Progenitor cell of endocrine pancreas (in vitro differentiated cells): ENCODE measurements around the gene RBP5. TPM values are rescaled to one million over a fixed set of nuclear protein-coding genes. Genes with fewer than 3 reads are reported as not detected.

Experiments used
- DNase-seq: peaks from one replicate; pipeline ENCODE4 v3.0.0; 2021; ENCODE audit warnings: low spot score; ENCODE audit not compliant: unreplicated experiment
- H3K27ac Mint-ChIP-seq: 2 replicates; pipeline ENCODE4 v1.8.0; 2021; ENCODE audit warnings: mild to moderate bottlenecking, moderate library complexity, mixed read lengths
- H3K27me3 Mint-ChIP-seq: 2 replicates; pipeline ENCODE4 v1.8.0; 2021; ENCODE audit warnings: mixed read lengths
- H3K36me3 Mint-ChIP-seq: 2 replicates; pipeline ENCODE4 v1.8.0; 2022; ENCODE audit warnings: mixed read lengths; ENCODE audit not compliant: insufficient read depth
- H3K4me1 Mint-ChIP-seq: 2 replicates; pipeline ENCODE4 v1.8.0; 2021; ENCODE audit warnings: low read depth, mixed read lengths
- H3K4me3 Mint-ChIP-seq: 2 replicates; pipeline ENCODE4 v1.8.0; 2021; ENCODE audit warnings: low read depth, mild to moderate bottlenecking, moderate library complexity, mixed read lengths
- H3K9me3 Mint-ChIP-seq: 2 replicates; pipeline ENCODE4 v1.8.0; 2021; ENCODE audit warnings: low read depth, mixed read lengths
- CTCF ChIP-seq: fragments of 200-600 bp; sonication (generic); IDR thresholded peaks from one replicate; pipeline ENCODE4 v1.5.0; 2021; ENCODE audit warnings: antibody characterized with exemption, mild to moderate bottlenecking; ENCODE audit not compliant: unreplicated experiment
- total RNA-seq: library from RNA; stranded (reverse); gene quantifications from 2 replicates; pipeline ENCODE4 v1.2.1, GENCODE V29; 2021

RBP5 gene
- total RNA-seq, 1 donor from 2014 or later, result 5.8 TPM

- no peaks in the 10 kb centered on the region for H3K4me1 Mint-ChIP-seq
- peaks cover 3% of the 10 kb centered on the region for H3K36me3 Mint-ChIP-seq
- H3K27ac Mint-ChIP-seq, result no peak overlapping the region
- H3K27me3 Mint-ChIP-seq, result no peaks in the 10 kb centered on the region
- H3K9me3 Mint-ChIP-seq, result peaks cover 61% of the 10 kb centered on the region
- TF ChIP-seq CTCF, result no peak
- no peak overlapping the region for H3K4me3 Mint-ChIP-seq
- DNase-seq, result no peak
These were observed 41.3 kb upstream of the RBP5 start for GRCh38 chr12:7169951-7170350.

GRCh38 chr12:7162691-7163114, 34.0 kb upstream of the RBP5 start:
- DNase-seq, result peak; percentile 57
- Mint-ChIP-seq H3K9me3 (peaks cover 23% of the 10 kb centered on the region), H3K27ac (no peak overlapping the region), H3K4me3 (peak overlapping the region; percentile 64), H3K36me3 (peaks cover 1% of the 10 kb centered on the region), H3K27me3 (peaks cover 16% of the 10 kb centered on the region), H3K4me1 (peaks cover 4% of the 10 kb centered on the region)
- TF ChIP-seq CTCF, result peak; percentile 87

GRCh38 chr12:7161811-7162210, 33.1 kb upstream of the RBP5 start:
- H3K36me3 Mint-ChIP-seq, result no peaks in the 10 kb centered on the region
- H3K4me3 Mint-ChIP-seq, result no peak overlapping the region
- peaks cover 16% of the 10 kb centered on the region for H3K27me3 Mint-ChIP-seq
- peaks cover 4% of the 10 kb centered on the region for H3K4me1 Mint-ChIP-seq
- H3K9me3 Mint-ChIP-seq, result peaks cover 14% of the 10 kb centered on the region
- no peak overlapping the region for H3K27ac Mint-ChIP-seq
- DNase-seq, result no peak
- no peak for TF ChIP-seq CTCF

- H3K9me3 Mint-ChIP-seq, result peaks cover 10% of the 10 kb centered on the region
- peaks cover 16% of the 10 kb centered on the region for H3K27me3 Mint-ChIP-seq
- no peak for TF ChIP-seq CTCF
- no peak for DNase-seq
- H3K4me1 Mint-ChIP-seq, result peaks cover 4% of the 10 kb centered on the region
- H3K36me3 Mint-ChIP-seq, result no peaks in the 10 kb centered on the region
- H3K4me3 Mint-ChIP-seq, result no peak overlapping the region
- no peak overlapping the region for H3K27ac Mint-ChIP-seq
These were observed 32.6 kb upstream of the RBP5 start for GRCh38 chr12:7161327-7161726.

GRCh38 chr12:7160183-7160582, 31.5 kb upstream of the RBP5 start:
- TF ChIP-seq CTCF, result no peak
- DNase-seq, result no peak
- peaks cover 16% of the 10 kb centered on the region for H3K27me3 Mint-ChIP-seq
- H3K4me3 Mint-ChIP-seq, result no peak overlapping the region
- peak overlapping the region; percentile 11 for H3K27ac Mint-ChIP-seq
- peaks cover 5% of the 10 kb centered on the region for H3K9me3 Mint-ChIP-seq
- peaks cover 6% of the 10 kb centered on the region for H3K4me1 Mint-ChIP-seq
- H3K36me3 Mint-ChIP-seq, result peaks cover 5% of the 10 kb centered on the region
